GM18499 (cell line): ENCODE results near the gene METRN.
"Not testable (repeated sequence)": the region's sequence is repeated elsewhere in the genome, so short reads cannot be mapped to it uniquely, and the experiment has no call there.

Source experiments
- ATAC-seq: cut with Tn5 transposase; IDR thresholded peaks from one replicate; pipeline ENCODE4 v1.9.1; 2021; ENCODE audit warnings: moderate number of reproducible peaks; ENCODE audit not compliant: insufficient read depth, unreplicated experiment

The METRN gene

DNA sequence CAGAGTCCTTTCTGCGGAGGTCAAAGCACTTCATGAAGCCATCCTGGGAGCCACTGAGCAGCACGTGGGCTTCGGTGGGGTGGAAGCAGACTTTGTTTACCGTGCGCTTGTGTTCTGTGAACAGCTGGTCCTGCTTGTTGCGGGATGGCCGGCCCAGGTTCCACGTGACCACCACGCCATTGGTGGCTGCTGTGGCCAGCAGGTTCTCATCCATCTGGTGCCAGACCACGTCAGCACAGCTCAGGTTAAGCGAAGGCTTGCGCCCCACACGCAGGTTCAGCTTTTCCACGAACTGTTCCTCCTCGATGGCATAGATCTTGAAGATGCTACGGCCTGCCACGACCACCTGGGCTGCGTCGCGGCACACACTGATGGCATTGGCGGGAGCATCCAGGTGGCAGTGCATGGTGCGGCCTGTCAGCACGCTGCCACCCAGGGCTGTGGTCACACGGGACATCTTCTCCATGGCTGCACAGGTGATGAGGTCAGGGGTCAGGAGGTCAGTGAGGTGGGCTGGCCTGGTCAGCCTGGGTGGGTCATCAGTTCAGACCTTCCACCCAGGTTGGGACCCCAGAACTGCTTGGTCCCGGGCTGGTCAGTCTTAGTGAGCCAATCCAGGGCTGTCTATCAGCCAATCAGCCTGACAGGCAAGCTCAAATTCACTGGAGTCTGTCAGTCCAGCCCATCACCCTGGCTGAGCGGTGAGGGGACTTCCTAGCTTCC is 25.6 kb upstream of the METRN start:
- ATAC-seq: no peak

GRCh38 chr16:691242-691641 is 23.7 kb upstream of the METRN start:
- ATAC-seq: not testable (repeated sequence)

- ATAC-seq: no peak
Measured at GRCh38 chr16:692356-693108, 22.4 kb upstream of the METRN start.

- ATAC-seq: no peak
Measured at GRCh38 chr16:693364-693763, 21.6 kb upstream of the METRN start.

GRCh38 chr16:693766-694165 is 21.2 kb upstream of the METRN start:
- no peak for ATAC-seq

DNA sequence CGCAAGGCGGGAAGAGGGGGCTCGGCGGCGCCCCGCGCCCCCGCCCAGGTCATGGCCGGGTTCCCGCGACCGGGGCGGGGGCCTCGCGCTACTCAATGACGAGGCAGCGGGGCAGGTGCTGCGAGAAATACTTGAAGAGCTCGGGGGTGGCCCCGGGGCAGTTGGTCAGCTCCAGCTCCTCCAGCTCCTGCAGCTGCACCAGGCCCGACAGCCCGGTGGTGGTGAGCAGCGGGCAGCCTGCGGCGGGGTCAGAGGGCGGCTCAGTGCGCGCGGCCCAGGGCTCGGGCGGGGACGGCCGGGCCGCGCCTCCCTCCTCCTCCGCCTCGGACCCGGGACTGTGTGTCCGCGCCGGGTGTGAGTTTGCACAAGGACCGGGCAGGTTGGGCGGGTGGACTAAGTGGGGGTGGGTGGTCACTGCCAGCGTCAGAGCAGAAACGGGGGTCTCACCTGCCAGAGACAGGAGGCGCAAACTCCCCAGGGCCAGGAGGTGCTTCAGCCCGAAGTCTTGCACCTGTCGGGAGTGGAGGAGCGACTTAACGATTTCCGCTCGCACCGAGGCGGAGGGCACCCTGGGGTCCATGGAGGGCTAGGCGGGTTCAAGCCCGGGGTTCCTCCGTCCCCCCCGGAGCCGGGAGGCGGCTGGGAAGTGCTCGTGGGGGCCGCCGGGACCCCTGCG is 20.6 kb upstream of the METRN start:
- no peak for ATAC-seq

GRCh38 chr16:694863-695354 is 20.0 kb upstream of the METRN start:
- ATAC-seq: no peak

DNA sequence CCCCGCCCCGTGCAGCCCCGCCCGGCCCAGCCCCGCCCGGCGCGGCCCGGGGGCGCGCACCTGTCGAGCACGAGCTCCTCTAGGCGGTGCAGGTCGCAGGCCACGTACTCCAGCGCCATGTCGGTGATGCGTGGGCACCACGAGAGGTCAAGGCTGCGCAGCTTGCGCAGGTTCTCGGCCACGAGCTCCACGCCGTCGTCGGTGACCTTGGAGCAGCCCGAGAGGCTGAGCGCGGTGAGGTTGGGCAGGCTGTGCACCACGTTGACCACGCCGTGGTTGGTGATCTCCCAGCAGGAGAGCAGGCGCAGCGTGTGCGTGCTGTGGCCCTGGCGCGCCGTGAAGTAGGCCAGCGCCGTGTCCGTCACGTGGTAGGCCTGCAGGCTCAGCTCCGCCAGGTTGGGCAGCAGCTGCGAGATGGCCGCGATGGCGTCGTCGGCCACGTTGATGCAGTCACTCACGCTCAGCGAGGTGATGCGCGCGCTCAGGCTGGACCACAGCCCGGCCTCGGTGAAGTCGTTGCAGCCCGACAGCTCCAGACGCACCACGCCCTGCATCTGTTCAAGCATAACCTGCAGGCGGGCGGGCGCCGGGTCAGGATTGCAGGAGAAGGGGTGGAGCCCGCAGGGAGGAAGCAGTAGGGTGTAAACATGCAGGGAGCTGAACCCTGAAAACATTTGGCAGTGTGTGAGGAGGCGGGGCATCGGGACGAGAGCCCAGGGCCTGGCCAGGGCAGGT is 19.4 kb upstream of the METRN start:
- ATAC-seq: no peak

- no peak for ATAC-seq
Measured at GRCh38 chr16:698911-699671, 15.8 kb upstream of the METRN start.

GRCh38 chr16:700684-701584 is 14.0 kb upstream of the METRN start:
- ATAC-seq: no peak

DNA sequence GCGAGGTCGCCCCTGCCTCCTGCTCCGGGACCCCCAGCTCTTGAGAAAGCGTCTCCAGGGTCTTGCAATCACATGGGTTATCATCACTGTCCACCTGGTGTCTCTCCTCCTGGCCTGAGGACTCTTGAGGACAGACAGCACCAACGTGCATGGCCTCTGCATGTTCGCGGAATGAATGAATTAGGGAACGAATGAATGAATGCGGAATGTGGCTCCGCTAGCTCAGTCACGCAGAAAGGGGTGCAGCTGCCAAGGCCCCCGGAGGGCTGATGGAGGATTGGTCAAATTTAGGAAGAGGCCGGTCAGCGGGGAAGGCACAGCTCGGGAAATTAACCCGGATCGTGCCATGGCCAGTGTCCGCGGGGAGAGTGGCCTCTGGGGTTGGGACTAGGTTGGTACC is 12.6 kb upstream of the METRN start:
- no peak for ATAC-seq

DNA sequence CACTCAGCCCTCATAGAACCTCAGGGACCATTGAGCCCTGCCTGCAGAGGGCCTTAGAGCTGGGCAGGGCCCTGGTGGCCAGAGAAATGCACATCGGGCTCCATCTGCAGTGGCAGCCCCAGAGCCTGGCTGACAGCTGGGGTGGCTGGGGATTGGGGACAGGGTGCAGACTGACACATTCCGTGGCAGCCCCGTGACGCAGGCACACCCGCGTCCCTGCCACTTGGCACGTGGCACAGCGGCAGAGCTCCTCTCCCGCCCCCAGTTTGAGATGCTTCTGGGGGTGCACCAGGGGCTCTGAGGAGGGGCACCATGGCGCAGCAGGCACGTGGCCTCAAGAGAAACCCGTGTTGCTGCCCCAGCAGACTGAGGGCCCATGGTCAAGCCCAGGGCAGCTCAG is 11.5 kb upstream of the METRN start:
- ATAC-seq: no peak

DNA sequence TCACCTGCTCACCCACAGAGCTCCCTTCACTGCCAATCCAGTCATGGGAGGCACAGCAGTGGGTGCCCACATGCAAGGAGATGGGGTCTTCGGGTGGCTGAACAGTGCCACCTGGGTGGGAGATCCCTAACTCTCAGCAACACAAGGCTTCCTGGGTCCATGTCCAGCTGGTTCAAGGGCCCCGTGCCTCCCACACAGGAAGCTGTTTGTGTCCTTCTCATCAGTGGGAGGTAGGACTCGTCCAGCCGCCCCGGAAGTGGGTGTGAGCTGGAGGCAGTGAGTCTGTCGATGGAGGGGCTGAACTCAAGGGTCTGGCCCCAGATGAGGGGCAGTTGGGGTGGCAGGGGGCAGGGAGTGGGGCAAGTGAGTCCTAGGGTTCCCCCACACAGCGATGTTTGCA is 10.9 kb upstream of the METRN start:
- ATAC-seq: no peak

- ATAC-seq: no peak
Measured at GRCh38 chr16:704552-705380, 10.2 kb upstream of the METRN start.

DNA sequence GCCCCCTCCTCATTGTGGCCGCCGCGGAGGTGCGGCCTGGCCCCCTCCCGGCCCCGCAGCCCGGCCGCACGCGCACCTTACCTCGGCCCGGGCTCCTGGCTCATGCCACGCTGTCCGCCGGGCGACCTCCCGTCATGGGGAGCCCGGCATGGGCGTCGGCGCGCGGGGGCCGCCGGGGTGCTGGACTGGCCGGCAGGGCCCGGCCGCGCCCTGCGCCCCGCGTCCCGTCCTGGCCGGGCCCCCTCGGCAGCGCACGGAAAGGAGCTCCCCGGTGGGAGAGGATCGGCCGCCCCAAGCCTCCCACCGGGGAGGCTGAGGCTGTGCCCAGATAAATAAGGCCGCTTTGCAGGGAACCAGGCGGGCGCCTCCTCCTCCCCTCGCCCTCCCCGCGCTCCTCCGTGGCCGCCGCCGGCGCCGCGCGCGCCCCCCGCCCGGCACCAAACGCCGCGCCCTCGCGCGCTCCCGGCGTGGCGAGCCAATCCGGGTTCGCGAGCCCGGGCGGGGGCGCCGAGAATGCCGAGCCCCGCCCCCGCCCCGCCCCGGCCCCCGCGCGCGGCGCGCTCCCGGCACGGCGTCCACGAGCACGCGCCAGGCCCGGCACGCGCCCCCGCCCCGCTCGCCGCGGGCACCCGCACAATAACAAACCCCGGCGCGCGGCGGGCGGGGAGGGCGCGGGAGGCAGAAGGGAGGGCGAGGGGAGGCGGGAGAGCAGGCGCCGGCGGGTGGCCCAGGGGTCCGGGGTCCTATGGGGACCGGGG is 9.3 kb upstream of the METRN start, which contains the start of gene FBXL16:
FBXL16 (minus strand) TSS at position 371 of the 758 bp plus-strand sequence. CDS start 8,396 bp downstream, outside the sequence.
- no peak for ATAC-seq

- ATAC-seq: no peak
Measured at GRCh38 chr16:706189-707061, 8.5 kb upstream of the METRN start.
